Cardiac septum (tissue), 1 donor: Measurements from ENCODE around the gene CCDC124. TPM values are rescaled to one million over a fixed set of nuclear protein-coding genes. Genes with fewer than 3 reads are reported as not detected.
"Not testable (repeated sequence)": the region's sequence is repeated elsewhere in the genome, so short reads cannot be mapped to it uniquely, and the experiment has no call there.

ENCODE experiments used
- DNase-seq: peaks from one replicate; pipeline ENCODE4 v3.0.0-alpha.2; 2020; ENCODE audit warnings: low spot score
- intact Hi-C: fragments of 100-400 bp; cut with DNase I; formaldehyde crosslinking; loops from one replicate; pipeline ENCODE4 v1.14.0; 2022
- total RNA-seq: library from RNA; stranded (reverse); fragmentation: NEBNext Ultra II Directional; extraction: Animal tissue kit (Norgen Biotek cat#: 25700); gene quantifications from one replicate; pipeline ENCODE4 v1.2.1, GENCODE V29; 2021
- donor health status: DM: no; HTN: no; CAD: no.

Gene CCDC124
- total RNA-seq, 1 donor from 2014 or later: 71.3 TPM

DNA sequence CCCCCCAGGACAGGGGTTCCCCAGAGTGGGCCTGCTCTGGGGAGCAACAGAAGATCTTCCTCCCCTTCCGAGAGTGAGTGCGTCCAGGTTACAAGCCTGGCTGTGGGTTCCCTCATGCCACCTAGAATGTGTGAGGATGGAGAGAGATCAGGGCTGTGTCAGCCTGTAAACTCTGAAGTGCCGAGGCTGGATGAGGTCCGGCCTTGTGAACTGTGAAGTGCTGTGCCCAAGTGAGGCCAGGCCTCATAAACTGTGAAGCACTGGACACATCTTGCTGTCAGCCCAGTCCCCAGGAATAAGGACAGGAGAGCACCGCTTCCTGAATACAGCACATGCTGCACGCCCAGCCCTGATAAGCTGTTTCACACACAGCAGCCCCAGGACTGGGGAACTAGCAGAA is 41.7 kb downstream of the CCDC124 start:
- no peak for DNase-seq
- intact Hi-C loops: no loop called here

DNA sequence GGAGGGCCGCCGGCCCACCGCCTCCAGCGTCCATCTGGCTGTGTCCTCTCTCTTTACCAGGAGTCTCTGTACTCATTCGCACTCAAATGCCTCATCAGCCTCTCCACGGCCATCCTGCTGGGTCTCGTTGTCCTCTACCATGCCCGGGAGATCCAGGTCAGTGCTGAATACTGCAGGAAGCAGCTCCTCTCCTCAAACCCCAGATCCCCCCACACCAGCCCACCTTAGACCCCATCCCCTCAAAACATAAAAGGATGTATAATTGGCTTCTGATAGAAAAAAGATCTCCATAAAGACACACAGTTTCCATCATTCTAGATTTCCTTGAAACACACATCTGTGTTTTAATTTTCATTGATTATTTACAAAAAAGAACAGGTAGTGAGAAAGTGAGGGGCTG is 42.2 kb downstream of the CCDC124 start:
- intact Hi-C loops: no loop called here
- DNase-seq: no peak

DNA sequence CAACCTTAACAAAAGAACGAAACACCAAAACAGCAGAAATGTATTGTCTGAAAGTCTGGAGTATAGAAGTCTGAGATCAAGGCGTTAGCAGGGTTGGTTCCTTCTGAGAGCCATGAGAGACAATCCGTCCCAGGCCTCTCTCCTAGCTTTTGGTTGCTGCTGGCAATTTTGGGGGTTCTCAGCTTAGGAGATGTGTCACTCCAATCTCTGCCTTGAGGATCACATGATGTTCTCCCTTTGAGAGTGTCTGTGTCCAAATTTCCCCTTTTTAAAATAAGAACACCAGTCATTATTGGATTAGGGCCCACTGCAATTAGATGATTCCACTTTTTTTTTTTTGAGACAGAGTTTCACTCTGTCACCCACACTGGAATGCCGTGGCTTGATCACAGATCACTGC is 44.2 kb downstream of the CCDC124 start:
- intact Hi-C loops: no loop called here

DNA sequence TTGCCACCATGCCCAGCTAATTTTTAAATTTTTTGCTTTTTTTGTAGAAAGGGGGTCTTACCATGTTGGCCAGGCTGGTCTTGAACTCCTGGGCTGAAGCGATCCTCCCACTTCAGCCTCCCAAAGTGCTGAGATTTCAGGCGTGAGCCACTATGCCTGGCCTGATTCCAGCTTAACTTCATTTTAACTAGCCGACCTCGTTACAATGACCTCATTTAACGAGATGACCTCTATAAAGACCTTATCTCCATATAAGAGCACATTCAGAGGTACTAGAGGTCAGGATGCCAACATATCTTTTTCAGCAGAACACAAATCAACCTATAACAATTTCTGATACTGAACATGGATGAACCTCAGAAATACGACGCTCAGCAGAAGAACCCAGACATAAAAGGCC is 44.7 kb downstream of the CCDC124 start:
- intact Hi-C loops: no loop called here
- DNase-seq: no peak

More for the DNA sequence above, 44.2 kb downstream of the CCDC124 start:
- no peak for DNase-seq

DNA sequence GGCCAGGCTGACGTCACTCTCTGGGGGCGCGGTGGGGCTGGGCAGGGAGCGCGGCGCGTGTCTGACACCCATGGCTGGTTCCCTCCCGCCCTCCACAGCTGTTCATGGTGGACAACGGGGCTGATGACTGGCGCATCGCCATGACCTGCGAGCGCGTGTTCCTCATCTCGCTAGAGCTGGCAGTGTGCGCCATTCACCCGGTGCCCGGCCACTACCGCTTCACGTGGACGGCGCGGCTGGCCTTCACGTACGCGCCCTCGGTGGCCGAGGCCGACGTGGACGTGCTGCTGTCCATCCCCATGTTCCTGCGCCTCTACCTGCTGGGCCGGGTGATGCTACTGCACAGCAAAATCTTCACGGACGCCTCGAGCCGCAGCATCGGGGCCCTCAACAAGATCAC is 48.8 kb downstream of the CCDC124 start:
- intact Hi-C loops: no loop called here
- no peak for DNase-seq

DNA sequence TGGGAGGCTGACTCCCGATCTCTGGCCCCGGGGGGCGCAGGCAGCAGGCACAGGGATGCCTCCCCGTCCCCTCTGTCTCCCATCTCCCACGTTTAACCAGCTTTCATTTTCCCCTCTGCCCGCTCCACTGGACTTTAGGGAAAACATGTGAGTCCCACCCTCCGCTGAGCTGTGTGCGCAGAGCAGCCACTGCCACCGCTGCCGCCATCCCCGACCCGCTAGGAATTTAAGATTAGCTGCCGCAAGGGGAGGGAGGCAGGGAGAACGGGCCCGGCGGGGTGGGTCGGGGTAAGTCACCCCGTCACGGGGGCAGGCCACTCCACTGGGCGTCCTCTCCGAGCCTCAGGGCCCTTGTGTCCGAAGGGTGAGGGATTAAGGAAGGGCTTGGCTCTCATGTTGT is 49.6 kb downstream of the CCDC124 start:
- intact Hi-C loops: no loop called here
- DNase-seq: no peak

DNA sequence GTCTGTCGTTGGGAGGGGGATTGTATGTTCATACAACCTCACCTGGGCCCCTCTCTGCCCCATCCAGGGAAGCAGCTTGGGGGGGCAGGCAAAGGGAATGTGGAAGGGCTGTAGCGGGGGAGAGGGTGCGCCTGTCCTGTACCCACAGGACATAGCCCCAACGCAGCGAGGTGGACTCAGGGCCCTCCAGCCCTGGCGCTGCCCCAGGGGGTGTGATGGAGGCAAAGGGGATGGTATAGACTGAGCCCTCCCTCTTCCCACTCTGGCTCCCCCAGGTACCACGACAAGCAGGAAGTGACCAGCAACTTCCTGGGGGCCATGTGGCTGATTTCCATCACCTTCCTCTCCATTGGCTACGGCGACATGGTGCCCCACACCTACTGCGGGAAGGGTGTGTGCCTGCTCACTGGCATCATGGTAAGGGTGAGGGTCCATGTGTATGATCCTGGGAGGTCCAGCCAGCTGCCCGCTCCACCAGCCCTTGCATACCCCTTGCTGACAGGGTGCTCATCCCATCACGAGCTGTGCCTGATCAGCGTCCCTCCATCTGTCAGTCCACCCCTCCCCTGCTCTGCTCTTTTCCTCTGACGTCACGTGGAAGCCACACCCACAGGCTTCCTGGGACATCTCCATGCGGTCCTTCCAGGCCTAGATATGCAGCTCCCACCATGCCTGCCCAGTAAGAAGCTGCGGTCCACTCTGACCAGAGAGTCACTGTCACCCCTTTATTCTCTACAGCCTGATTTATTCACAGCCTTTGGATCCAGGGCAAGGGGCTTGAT is 52.4 kb downstream of the CCDC124 start:
- intact Hi-C loops: no loop called here
- no peak for DNase-seq

DNA sequence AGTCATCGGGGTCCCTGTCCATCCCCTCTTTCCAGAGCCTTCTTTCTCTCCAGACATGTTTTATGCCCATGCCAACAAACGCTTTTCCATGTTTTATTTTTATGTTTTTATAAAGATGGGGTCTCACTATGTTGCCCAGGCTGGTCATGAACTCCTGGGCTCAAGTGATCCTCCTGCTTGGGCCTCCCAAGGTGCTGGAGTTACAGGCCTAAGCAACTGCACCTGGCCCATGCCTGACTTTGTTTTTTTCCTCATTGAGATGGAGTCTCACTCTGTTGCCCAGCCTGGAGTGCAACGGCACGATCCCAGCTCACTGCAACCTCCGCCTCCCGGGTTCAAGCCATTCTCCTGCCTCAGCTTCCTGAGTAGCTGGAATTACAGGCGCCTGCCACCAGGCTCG is 53.8 kb downstream of the CCDC124 start:
- intact Hi-C loops, DNase-seq: not testable (repeated sequence)

DNA sequence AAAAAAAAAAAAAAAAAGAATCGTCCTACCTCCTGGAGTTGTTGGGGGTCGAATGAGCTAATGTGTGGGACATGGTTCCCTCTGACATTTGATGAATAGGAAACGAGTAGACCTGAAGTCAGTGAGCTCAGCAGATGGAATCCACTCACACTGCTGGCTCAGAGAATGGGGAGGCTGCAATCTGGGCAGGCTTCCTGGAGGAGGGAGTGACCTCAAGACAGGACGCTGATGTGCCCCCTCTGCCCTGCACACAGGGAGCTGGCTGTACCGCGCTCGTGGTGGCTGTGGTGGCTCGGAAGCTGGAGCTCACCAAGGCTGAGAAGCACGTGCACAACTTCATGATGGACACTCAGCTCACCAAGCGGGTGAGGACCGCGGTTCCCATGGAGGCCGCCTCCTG is 55.3 kb downstream of the CCDC124 start:
- intact Hi-C loops: no loop called here
- no peak for DNase-seq

DNA sequence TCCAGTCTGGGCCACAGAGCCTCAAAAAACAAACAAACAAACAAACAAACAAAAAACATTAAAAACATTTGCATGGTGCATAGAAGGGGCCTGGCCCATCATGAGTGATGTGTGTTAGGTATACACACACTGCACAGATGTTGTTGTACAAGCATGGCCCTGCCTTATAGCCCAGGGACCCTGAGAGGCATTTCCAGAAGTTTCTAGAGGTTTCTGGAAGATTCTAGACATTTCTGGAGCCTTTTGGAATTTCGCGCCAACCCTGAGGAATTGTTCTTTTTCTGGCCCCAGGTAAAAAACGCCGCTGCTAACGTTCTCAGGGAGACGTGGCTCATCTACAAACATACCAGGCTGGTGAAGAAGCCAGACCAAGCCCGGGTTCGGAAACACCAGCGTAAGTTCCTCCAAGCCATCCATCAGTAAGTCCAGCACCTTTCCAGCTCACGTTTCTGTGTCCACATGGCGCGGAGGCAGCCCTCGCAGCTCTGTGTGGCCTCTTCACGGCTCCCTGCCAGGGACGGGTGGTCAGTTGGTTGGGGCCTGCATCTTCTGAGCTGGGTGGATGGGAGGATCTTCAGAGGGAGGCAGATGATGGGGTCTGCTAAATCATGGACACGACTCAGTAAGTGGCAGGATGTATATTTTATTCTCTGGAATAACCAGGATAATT is 56.7 kb downstream of the CCDC124 start:
- intact Hi-C loops: no loop called here
- no peak for DNase-seq

DNA sequence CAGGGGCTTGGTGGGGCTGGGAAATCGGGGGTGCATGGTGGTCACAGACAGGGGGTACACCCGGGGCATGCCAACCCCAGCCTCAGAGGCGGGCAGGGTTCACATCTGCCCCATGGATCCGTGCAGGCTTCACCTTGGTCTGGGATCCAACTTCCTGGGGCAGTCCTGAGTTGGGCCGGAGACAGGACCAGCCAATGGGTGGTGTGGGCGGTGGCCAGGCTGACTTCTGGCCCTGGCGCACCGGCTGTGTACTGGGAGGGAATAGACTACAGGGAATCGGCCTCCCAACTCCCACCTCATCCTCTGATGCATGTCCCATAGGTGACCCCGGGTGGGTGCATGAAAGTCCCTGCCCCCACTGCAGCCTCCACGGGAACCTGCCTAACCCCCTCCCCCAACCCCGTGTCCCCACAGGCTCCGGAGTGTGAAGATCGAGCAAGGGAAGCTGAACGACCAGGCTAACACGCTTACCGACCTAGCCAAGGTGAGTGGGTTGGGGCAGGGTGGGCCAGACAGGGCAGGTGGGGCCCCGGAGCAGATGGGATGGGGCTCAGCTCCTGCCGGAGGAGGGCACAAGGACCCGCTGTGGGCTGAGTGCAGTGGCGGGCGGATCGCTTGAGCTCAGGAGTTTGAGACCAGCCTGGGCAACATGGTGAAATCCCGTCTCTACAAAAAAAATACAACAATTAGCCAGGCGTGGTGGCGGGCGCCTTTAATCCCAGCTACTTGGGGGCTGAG is 60.4 kb downstream of the CCDC124 start:
- intact Hi-C loops: no loop called here
- DNase-seq: no peak

Other genes with a start within 250 kb of the CCDC124 start
- gene UNC13A, start 244.7 kb upstream of the CCDC124 start, total RNA-seq: 0.30 TPM
- 27.5 TPM for gene MAP1S, start 213.5 kb upstream of the CCDC124 start, total RNA-seq
- gene FCHO1, start 181.5 kb upstream of the CCDC124 start, total RNA-seq: 1.0 TPM
- gene B3GNT3, start 137.9 kb upstream of the CCDC124 start, total RNA-seq: not detected
- not detected for gene INSL3, start 111.5 kb upstream of the CCDC124 start, total RNA-seq
- 6.2 TPM for gene JAK3, start 85.0 kb upstream of the CCDC124 start, total RNA-seq
- gene RPL18A, start 73.1 kb upstream of the CCDC124 start, total RNA-seq: 669 TPM
- not detected for gene SLC5A5, start 61.1 kb upstream of the CCDC124 start, total RNA-seq
- 0.19 TPM for gene KCNN1, start 34.1 kb downstream of the CCDC124 start, total RNA-seq
- 9.2 TPM for gene ARRDC2, start 75.2 kb downstream of the CCDC124 start, total RNA-seq
- 0.35 TPM for gene IL12RB1, start 153.9 kb downstream of the CCDC124 start, total RNA-seq
- 5.2 TPM for gene MAST3, start 164.8 kb downstream of the CCDC124 start, total RNA-seq
- 28.3 TPM for gene PIK3R2, start 220.1 kb downstream of the CCDC124 start, total RNA-seq
- 14.6 TPM for gene IFI30, start 240.8 kb downstream of the CCDC124 start, total RNA-seq